Neural cell (in vitro differentiated cells): ENCODE measurements around the gene FN3K. TPM values are rescaled to one million over a fixed set of nuclear protein-coding genes. Genes with fewer than 3 reads are reported as not detected.

Experiments
- H2AFZ ChIP-seq: fragments of 200-600, 300-800 bp; sonication (generic), shearing (Covaris generic); 2 replicates; pipeline ENCODE4 v1.6.0; 2014; ENCODE audit warnings: low read depth, mild to moderate bottlenecking, antibody characterized with exemption, low read length, moderate library complexity
- H3F3A ChIP-seq: fragments of 200-600 bp; shearing (Covaris generic); 2 replicates; pipeline ENCODE4 v1.6.1; 2016; ENCODE audit warnings: mild to moderate bottlenecking, moderate library complexity, mixed read lengths, antibody characterized with exemption, low read length; ENCODE audit not compliant: insufficient read depth, poor library complexity, severe bottlenecking
- H3K27ac ChIP-seq: fragments of 200-600, 300-800 bp; sonication (generic), shearing (Covaris generic); 2 replicates; pipeline ENCODE4 v1.5.1; 2014; ENCODE audit warnings: mild to moderate bottlenecking, low read length, moderate library complexity
- H3K27me3 ChIP-seq: fragments of 300-800, 200-600 bp; sonication (generic), shearing (Covaris generic); 2 replicates; pipeline ENCODE4 v1.6.0; 2014; ENCODE audit warnings: mild to moderate bottlenecking, low read depth, low read length, moderate library complexity; ENCODE audit not compliant: insufficient read depth
- H3K36me3 ChIP-seq: fragments of 300-800, 200-600 bp; sonication (generic), shearing (Covaris generic); 2 replicates; pipeline ENCODE4 v1.5.1; 2014; ENCODE audit warnings: mild to moderate bottlenecking, antibody characterized with exemption, low read length, moderate library complexity; ENCODE audit not compliant: insufficient read depth
- H3K4me2 ChIP-seq: fragments of 300-800, 200-600 bp; sonication (generic), shearing (Covaris generic); 2 replicates; pipeline ENCODE4 v1.6.0; 2014; ENCODE audit warnings: mild to moderate bottlenecking, low read length
- H3K4me3 ChIP-seq: fragments of 300-800, 200-600 bp; sonication (generic), shearing (Covaris generic); 2 replicates; pipeline ENCODE4 v1.5.1; 2014; ENCODE audit warnings: mild to moderate bottlenecking, low read length, moderate library complexity
- H3K79me2 ChIP-seq: fragments of 200-600 bp; shearing (Covaris generic); replicated peaks from 2 replicates; pipeline ENCODE4 v1.6.0; 2014; ENCODE audit warnings: mild to moderate bottlenecking, low read length, moderate library complexity; ENCODE audit not compliant: insufficient read depth
- H3K9ac ChIP-seq: fragments of 300-800, 200-600 bp; sonication (generic), shearing (Covaris generic); 2 replicates; pipeline ENCODE4 v1.6.1; 2016; ENCODE audit warnings: mild to moderate bottlenecking, low read length, mixed read lengths
- H3K9me2 ChIP-seq: fragments of 200-600 bp; shearing (Covaris generic); 2 replicates; pipeline ENCODE4 v1.6.1; 2016; ENCODE audit warnings: mild to moderate bottlenecking, low read length, mixed read lengths; ENCODE audit not compliant: insufficient read depth
- H3K9me3 ChIP-seq: fragments of 200-600, 300-800 bp; sonication (generic), shearing (Covaris generic); 2 replicates; pipeline ENCODE4 v1.6.1; 2016; ENCODE audit warnings: mild to moderate bottlenecking, mixed run types, low read length, moderate library complexity, mixed read lengths
- H4K20me1 ChIP-seq: fragments of 200-600 bp; shearing (Covaris generic); 2 replicates; pipeline ENCODE4 v1.6.1; 2016; ENCODE audit warnings: mild to moderate bottlenecking, mixed run types; ENCODE audit not compliant: insufficient read depth
- EP300 ChIP-seq: fragments of 450-650 bp; conservative IDR thresholded peaks from 2 replicates; pipeline ENCODE4 v1.6.1; 2014; ENCODE audit warnings: antibody characterized with exemption, mild to moderate bottlenecking, moderate library complexity; ENCODE audit not compliant: poor library complexity, severe bottlenecking
- EZH2 ChIP-seq: fragments of 200-600, 300-800 bp; shearing (Covaris generic), sonication (generic); IDR thresholded peaks from 2 replicates; pipeline ENCODE4 v1.6.1; 2014; ENCODE audit warnings: antibody characterized with exemption, low read length, borderline replicate concordance, mild to moderate bottlenecking; ENCODE audit not compliant: insufficient read depth, poor library complexity, severe bottlenecking
- MXI1 ChIP-seq: fragments of 450-650 bp; conservative IDR thresholded peaks from 2 replicates; pipeline ENCODE4 v1.6.1; 2014; ENCODE audit warnings: antibody characterized with exemption, mild to moderate bottlenecking; ENCODE audit not compliant: poor library complexity, severe bottlenecking
- POLR2AphosphoS5 ChIP-seq: IDR thresholded peaks from 2 replicates; pipeline ENCODE4 v1.6.1; 2012
- RAD21 ChIP-seq: fragments of 450-650 bp; conservative IDR thresholded peaks from 2 replicates; pipeline ENCODE4 v1.6.1; 2014; ENCODE audit warnings: antibody characterized with exemption, mild to moderate bottlenecking, moderate library complexity
- SMC3 ChIP-seq: fragments of 450-650 bp; conservative IDR thresholded peaks from 2 replicates; pipeline ENCODE4 v1.6.1; 2014; ENCODE audit warnings: antibody characterized with exemption, mild to moderate bottlenecking, moderate library complexity; ENCODE audit not compliant: poor library complexity
- TAF1 ChIP-seq: IDR thresholded peaks from 2 replicates; pipeline ENCODE4 v1.6.1; 2012; ENCODE audit warnings: low read depth
- polyA plus RNA-seq: library from polyadenylated mRNA; depleted of rRNA; stranded (reverse); fragments of >200 nt; gene quantifications from 2 replicates; pipeline ENCODE4 v1.2.3, GENCODE V29; 2014
- TF ChIP-seq, protein P1 (sequence below): fragments of 450-650 bp; IDR thresholded peaks from 2 replicates; pipeline ENCODE4 v1.5.1; 2014; ENCODE audit warnings: antibody characterized with exemption, mild to moderate bottlenecking, moderate library complexity; ENCODE audit not compliant: poor library complexity, severe bottlenecking
- TF ChIP-seq, protein P2 (sequence below): IDR thresholded peaks from 2 replicates; pipeline ENCODE4 v1.6.1; 2012; ENCODE audit warnings: borderline replicate concordance

FN3K gene
- polyA plus RNA-seq, 1 donor from 2014 or later: 6.0 TPM

DNA sequence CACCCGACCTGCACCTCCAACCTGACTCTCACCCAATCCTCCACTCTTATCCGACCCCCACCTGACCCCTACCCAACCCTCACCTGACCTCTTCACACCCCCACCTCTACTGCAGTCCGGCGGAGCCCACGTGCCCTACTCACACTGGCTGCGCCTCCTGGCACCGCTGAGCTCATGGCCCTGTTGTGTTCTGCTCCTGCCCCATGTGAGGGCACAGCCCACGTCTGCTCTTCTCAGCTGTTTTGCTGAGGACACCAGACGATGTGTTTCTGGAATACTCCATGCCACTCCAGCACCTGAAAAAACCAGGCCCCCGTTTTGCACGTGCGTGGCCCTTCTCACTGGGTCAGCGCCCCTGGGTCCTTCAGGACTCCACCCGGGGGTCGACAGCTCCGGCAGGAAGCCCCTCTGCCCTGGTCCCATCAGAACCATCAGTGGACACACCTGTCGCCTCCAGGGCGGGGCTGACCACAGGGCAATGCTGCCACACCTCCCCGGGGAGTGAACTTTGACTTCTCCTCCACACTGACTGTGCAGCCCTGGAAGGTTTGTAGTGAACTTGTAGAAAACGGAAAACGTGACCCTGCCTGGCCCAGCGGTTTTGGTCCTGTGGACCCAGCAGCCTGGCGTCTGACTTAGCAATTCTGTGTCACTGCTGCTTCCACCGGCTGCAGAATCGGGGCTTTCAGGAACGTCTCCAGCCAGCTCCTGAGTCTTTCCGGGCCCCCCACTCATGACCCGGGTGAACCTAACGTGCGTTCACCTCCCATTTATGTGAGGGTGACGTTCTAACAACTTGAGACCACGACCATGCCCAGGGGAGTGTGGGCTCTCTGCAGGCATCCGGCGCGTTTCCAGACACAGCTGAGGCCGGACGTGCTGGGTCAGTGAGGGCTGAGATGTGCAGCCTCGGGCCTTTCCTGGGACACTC is 31.2 kb upstream of the FN3K start:
- no peak for TF ChIP-seq POLR2AphosphoS5
- TF ChIP-seq, protein P1, sequence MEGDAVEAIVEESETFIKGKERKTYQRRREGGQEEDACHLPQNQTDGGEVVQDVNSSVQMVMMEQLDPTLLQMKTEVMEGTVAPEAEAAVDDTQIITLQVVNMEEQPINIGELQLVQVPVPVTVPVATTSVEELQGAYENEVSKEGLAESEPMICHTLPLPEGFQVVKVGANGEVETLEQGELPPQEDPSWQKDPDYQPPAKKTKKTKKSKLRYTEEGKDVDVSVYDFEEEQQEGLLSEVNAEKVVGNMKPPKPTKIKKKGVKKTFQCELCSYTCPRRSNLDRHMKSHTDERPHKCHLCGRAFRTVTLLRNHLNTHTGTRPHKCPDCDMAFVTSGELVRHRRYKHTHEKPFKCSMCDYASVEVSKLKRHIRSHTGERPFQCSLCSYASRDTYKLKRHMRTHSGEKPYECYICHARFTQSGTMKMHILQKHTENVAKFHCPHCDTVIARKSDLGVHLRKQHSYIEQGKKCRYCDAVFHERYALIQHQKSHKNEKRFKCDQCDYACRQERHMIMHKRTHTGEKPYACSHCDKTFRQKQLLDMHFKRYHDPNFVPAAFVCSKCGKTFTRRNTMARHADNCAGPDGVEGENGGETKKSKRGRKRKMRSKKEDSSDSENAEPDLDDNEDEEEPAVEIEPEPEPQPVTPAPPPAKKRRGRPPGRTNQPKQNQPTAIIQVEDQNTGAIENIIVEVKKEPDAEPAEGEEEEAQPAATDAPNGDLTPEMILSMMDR: no peak
- TF ChIP-seq TAF1: no peak
- TF ChIP-seq, protein P2, sequence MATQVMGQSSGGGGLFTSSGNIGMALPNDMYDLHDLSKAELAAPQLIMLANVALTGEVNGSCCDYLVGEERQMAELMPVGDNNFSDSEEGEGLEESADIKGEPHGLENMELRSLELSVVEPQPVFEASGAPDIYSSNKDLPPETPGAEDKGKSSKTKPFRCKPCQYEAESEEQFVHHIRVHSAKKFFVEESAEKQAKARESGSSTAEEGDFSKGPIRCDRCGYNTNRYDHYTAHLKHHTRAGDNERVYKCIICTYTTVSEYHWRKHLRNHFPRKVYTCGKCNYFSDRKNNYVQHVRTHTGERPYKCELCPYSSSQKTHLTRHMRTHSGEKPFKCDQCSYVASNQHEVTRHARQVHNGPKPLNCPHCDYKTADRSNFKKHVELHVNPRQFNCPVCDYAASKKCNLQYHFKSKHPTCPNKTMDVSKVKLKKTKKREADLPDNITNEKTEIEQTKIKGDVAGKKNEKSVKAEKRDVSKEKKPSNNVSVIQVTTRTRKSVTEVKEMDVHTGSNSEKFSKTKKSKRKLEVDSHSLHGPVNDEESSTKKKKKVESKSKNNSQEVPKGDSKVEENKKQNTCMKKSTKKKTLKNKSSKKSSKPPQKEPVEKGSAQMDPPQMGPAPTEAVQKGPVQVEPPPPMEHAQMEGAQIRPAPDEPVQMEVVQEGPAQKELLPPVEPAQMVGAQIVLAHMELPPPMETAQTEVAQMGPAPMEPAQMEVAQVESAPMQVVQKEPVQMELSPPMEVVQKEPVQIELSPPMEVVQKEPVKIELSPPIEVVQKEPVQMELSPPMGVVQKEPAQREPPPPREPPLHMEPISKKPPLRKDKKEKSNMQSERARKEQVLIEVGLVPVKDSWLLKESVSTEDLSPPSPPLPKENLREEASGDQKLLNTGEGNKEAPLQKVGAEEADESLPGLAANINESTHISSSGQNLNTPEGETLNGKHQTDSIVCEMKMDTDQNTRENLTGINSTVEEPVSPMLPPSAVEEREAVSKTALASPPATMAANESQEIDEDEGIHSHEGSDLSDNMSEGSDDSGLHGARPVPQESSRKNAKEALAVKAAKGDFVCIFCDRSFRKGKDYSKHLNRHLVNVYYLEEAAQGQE: no peak
- TF ChIP-seq EP300: no peak
- TF ChIP-seq RAD21: no peak
- no peak for TF ChIP-seq MXI1
- TF ChIP-seq SMC3: no peak
- Histone ChIP-seq H3K36me3 (no peaks in the 10 kb centered on the region), H3K4me3 (no peak overlapping the region), H3K9me3 (no peaks in the 10 kb centered on the region), H3F3A (no peaks in the 10 kb centered on the region), H3K27me3 (no peaks in the 10 kb centered on the region), H3K9ac (no peak overlapping the region), H3K27ac (no peak overlapping the region), H4K20me1 (no peaks in the 10 kb centered on the region), H3K9me2 (no peaks in the 10 kb centered on the region), H2AFZ (no peak overlapping the region), H3K4me2 (no peak overlapping the region), H3K79me2 (no peaks in the 10 kb centered on the region)

DNA sequence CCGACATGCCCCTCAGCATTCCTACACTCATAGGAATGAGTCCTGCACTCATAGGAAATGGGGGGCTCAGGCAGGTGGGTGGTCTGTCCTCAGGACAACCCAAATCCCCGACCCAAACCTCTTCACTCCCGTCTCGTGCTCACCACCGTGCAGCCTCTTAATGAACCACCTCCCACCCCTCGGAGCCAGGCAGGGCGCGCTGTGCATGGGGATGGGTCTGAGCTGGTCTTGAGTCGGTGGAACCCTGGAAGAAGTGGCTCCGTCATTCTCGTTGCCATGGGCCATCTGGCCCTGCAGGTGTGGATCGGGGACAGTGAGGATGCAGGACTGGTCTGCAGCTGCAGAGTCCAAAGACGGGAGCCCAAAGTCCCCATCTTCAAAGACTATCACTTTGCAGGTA is 30.5 kb upstream of the FN3K start:
- H3F3A ChIP-seq: no peaks in the 10 kb centered on the region
- no peaks in the 10 kb centered on the region for H3K9me2 ChIP-seq
- H3K9ac ChIP-seq: no peak overlapping the region
- H3K79me2 ChIP-seq: no peaks in the 10 kb centered on the region
- no peak overlapping the region for H3K4me3 ChIP-seq
- no peaks in the 10 kb centered on the region for H3K9me3 ChIP-seq
- H3K36me3 ChIP-seq: no peaks in the 10 kb centered on the region
- no peak overlapping the region for H2AFZ ChIP-seq
- TF ChIP-seq SMC3 (no peak), POLR2AphosphoS5 (no peak), EZH2 (no peak), EP300 (no peak), RAD21 (no peak), MXI1 (no peak), TAF1 (no peak)
- TF ChIP-seq, protein P1: no peak
- TF ChIP-seq, protein P2: no peak
- H4K20me1 ChIP-seq: no peaks in the 10 kb centered on the region
- H3K4me2 ChIP-seq: no peak overlapping the region
- H3K27ac ChIP-seq: no peak overlapping the region
- no peaks in the 10 kb centered on the region for H3K27me3 ChIP-seq
